Tibial nerve (tissue), 4 donors: Measurements from ENCODE around the gene FDX1. TPM values are rescaled to one million over a fixed set of nuclear protein-coding genes. Genes with fewer than 3 reads are reported as not detected.

Experiments used
- DNase-seq, 2 donors: peaks; one replicate each; pipeline ENCODE4 v3.0.0-alpha.2; 2019; ENCODE audit warnings: low spot score in 2 of 2
- H3K27ac ChIP-seq, 4 donors: fragments of 200-600 bp; sonication (generic) in 3 of 4; one replicate each; pipeline ENCODE4 v1.5.1; 2017 to 2019; ENCODE audit warnings: mild to moderate bottlenecking in 1 of 4
- H3K27me3 ChIP-seq, 2 donors: fragments of 200-600 bp; sonication (generic) in 1 of 2; one replicate each; pipeline versions ENCODE4 v1.5.1 to v1.6.0; 2017 to 2019
- H3K36me3 ChIP-seq, 3 donors: fragments of 200-600 bp; sonication (generic); one replicate each; pipeline ENCODE4 v1.5.1; 2018 to 2019
- H3K4me1 ChIP-seq, 4 donors: fragments of 200-600 bp; sonication (generic) in 3 of 4; one replicate each; pipeline ENCODE4 v1.5.1; 2017 to 2019
- H3K4me3 ChIP-seq, 4 donors: fragments of 200-600 bp; sonication (generic) in 3 of 4; one replicate each; pipeline ENCODE4 v1.5.1; 2017 to 2019; ENCODE audit warnings: mild to moderate bottlenecking in 1 of 4, moderate library complexity in 1 of 4
- H3K9me3 ChIP-seq, 4 donors: fragments of 200-600 bp; sonication (generic) in 3 of 4; one replicate each; pipeline ENCODE4 v1.5.1; 2017 to 2019
- CTCF ChIP-seq, 5 experiments: fragments of 200-600 bp in 3 of 5; fragments of 450-650 bp in 2 of 5; sonication (generic) in 3 of 5; IDR thresholded peaks; one replicate each; pipeline ENCODE4 v1.5.1; 2016 to 2019; ENCODE audit warnings: antibody characterized with exemption in 5 of 5, mild to moderate bottlenecking in 3 of 5, moderate library complexity in 2 of 5
- EP300 ChIP-seq, 2 donors: sonication (generic); formaldehyde crosslinking; IDR thresholded peaks; one replicate each; pipeline ENCODE4 v1.6.1; 2017; ENCODE audit warnings: antibody characterized with exemption in 2 of 2, mild to moderate bottlenecking in 1 of 2
- POLR2A ChIP-seq, 2 donors: fragments of 450-650 bp; IDR thresholded peaks; one replicate each; pipeline ENCODE4 v1.6.1; 2017; ENCODE audit warnings: antibody characterized with exemption in 2 of 2, mild to moderate bottlenecking in 2 of 2, moderate library complexity in 2 of 2
- WGBS, 2 donors: methylation state at CpG; one replicate each; pipeline ENCODE4 v1.1.5; 2018; 5-methylcytosine and 5-hydroxymethylcytosine counted together
- total RNA-seq, 4 donors: library from RNA; depleted of rRNA; stranded (reverse); fragments of >200 nt; gene quantifications; one replicate each; pipeline ENCODE4 v1.1.0, GENCODE V29; 2016

The FDX1 gene
- total RNA-seq, 4 donors from 2014 or later = 13.9 to 19.9 (median 16.6) TPM

- WGBS, 2 donors = 77 to 82% methylated on average over 2 of the region's 2 CpGs
Measured at GRCh38 chr11:110450246-110450645, 20.5 kb downstream of the FDX1 start.

DNA sequence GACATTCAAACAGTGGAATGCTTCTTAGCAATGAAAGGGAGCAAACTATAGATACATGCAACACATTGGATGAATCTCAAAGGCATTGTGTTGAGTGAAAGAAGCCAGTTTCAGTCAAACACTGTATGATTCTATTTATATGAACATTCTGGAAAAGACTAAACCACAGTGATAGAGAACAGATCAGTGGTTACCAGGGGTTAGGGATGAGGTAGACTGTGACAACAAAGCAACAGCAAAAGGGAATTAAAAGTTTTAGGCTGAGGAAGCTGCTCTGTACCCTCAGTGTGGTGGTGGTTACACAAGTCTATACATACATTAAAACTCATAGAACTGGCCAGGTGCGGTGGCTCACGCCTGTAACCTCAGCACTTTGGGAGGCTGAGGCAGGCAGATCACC is 23.0 kb downstream of the FDX1 start:
- 91 to 95% methylated on average over 2 of the region's 2 CpGs for WGBS, 2 donors
- Histone ChIP-seq H3K36me3 (no peaks in the 10 kb centered on the region), H3K27me3 (no peaks in the 10 kb centered on the region), H3K4me3 (no peak overlapping the region), H3K27ac (no peak overlapping the region), H3K9me3 (no peaks in the 10 kb centered on the region), H3K4me1 (peaks cover 0 to 23% (median 0%) of the 10 kb centered on the region in 4 donors)
- TF ChIP-seq EP300 (IDR thresholded peaks at IDR 0.05) (no peak), POLR2A (IDR thresholded peaks at IDR 0.05) (no peak), CTCF (IDR thresholded peaks at IDR 0.05) (no peak)
- DNase-seq = no peak

More at GRCh38 chr11:110450246-110450645, 20.5 kb downstream of the FDX1 start:
- no peaks in the 10 kb centered on the region for H3K9me3 ChIP-seq
- H3K27ac ChIP-seq = no peak overlapping the region
- no peak overlapping the region for H3K4me3 ChIP-seq
- peaks cover 0 to 27% (median 0%) of the 10 kb centered on the region in 4 donors for H3K4me1 ChIP-seq
- TF ChIP-seq POLR2A (IDR thresholded peaks at IDR 0.05) (no peak), CTCF (IDR thresholded peaks at IDR 0.05) (no peak), EP300 (IDR thresholded peaks at IDR 0.05) (no peak)
- peaks cover 0 to 4% (median 0%) of the 10 kb centered on the region in 3 donors for H3K36me3 ChIP-seq
- no peaks in the 10 kb centered on the region for H3K27me3 ChIP-seq
- DNase-seq = no peak

DNA sequence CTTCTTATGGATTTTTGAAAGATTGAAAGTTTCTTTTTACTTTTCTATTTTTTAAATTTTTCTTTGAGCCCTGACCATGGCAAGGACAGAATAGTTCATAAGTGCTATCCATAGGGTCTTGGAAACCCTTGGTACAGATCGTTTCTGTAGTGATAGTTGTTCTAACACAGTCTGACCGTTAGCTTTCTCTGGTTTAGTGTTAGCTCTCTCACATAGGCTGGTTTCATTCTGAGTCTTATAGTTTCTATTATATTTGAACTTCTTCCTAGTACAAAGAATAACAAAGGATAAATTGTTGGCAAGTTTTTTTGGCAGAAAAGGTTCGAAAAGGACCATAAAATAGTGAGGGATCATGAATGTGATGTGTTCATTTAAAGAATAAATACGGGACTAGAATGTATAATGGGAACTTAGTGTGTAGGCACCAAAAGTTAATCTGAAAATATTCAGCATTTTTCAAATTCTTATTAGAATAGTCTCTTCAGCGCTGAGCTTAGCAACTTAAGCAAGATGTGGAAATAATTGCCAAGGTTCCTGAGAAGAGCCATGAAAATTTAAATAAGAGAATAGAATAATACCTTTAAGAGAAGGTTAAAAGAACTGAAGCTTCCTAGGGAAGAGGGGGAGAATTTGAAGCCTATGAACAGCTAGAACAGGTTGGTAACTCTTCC is 24.1 kb downstream of the FDX1 start:
- WGBS, 2 donors = 35 to 38% methylated on average over 5 of the region's 5 CpGs
- H3K27ac ChIP-seq = no peak overlapping the region
- H3K4me1 ChIP-seq = peaks cover 0 to 13% (median 0%) of the 10 kb centered on the region in 4 donors
- H3K27me3 ChIP-seq = no peaks in the 10 kb centered on the region
- no peak overlapping the region for H3K4me3 ChIP-seq
- no peak for TF ChIP-seq CTCF (IDR thresholded peaks at IDR 0.05)
- no peak for TF ChIP-seq POLR2A (IDR thresholded peaks at IDR 0.05)
- TF ChIP-seq EP300 (IDR thresholded peaks at IDR 0.05) = no peak
- no peaks in the 10 kb centered on the region for H3K9me3 ChIP-seq
- no peaks in the 10 kb centered on the region for H3K36me3 ChIP-seq
- no peak for DNase-seq

GRCh38 chr11:110454609-110455008 is 24.9 kb downstream of the FDX1 start:
- no peak for DNase-seq
- WGBS, 2 donors = 40 to 82% methylated on average over 1 of the region's 1 CpG
- H3K27ac ChIP-seq = no peak overlapping the region
- TF ChIP-seq POLR2A (IDR thresholded peaks at IDR 0.05) = no peak
- TF ChIP-seq EP300 (IDR thresholded peaks at IDR 0.05) = no peak
- no peak for TF ChIP-seq CTCF (IDR thresholded peaks at IDR 0.05)
- H3K4me3 ChIP-seq = no peak overlapping the region
- peaks cover 0 to 5% (median 0%) of the 10 kb centered on the region in 3 donors for H3K36me3 ChIP-seq
- no peaks in the 10 kb centered on the region for H3K9me3 ChIP-seq
- H3K4me1 ChIP-seq = peaks cover 0 to 16% (median 0%) of the 10 kb centered on the region in 4 donors
- no peaks in the 10 kb centered on the region for H3K27me3 ChIP-seq

DNA sequence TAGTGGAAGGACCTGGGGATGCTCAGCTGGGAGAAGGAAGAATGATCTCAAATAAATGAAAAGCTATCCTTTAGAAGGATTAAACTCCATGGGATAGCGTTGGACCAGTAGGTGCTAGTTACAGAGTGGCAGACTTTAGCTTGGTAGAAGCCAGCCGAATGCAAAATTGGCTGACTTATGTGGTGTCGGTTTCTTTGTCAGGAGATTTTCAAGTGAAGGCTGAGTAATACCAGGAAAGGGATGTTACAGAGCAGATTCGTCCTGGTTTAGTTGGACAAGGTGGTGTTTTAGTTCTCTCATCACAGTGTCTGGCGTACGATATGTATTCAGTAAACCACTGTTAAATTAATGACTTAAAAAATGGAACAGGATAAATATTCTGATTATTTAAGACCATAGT is 26.0 kb downstream of the FDX1 start:
- WGBS, 2 donors = 94 to 95% methylated on average over 6 of the region's 6 CpGs
- TF ChIP-seq CTCF (IDR thresholded peaks at IDR 0.05) (no peak), POLR2A (IDR thresholded peaks at IDR 0.05) (no peak), EP300 (IDR thresholded peaks at IDR 0.05) (no peak)

More for the DNA sequence above, 26.0 kb downstream of the FDX1 start:
- Histone ChIP-seq H3K4me3 (no peak overlapping the region), H3K27me3 (no peaks in the 10 kb centered on the region), H3K27ac (no peak overlapping the region), H3K36me3 (peaks cover 0 to 16% (median 0%) of the 10 kb centered on the region in 3 donors), H3K9me3 (no peaks in the 10 kb centered on the region), H3K4me1 (peaks cover 0 to 16% (median 0%) of the 10 kb centered on the region in 4 donors)
- DNase-seq = no peak
